GM18951 (cell line): ENCODE results near the gene NEK6.
A peak's percentile ranks its signal among the peaks of the same experiment; 100 is the strongest.

Source experiments
- POLR2A ChIP-seq: IDR thresholded peaks from 4 replicates; pipeline ENCODE4 v1.6.1; 2011; ENCODE audit warnings: mild to moderate bottlenecking; ENCODE audit not compliant: insufficient read length, insufficient read depth; ENCODE audit errors: extremely low read depth
- in situ Hi-C: fragments of 300-500 bp; cut with MboI; formaldehyde crosslinking; loops from one replicate; pipeline ENCODE4 v1.12.0; 2022; ENCODE audit warnings: low sequenced_read_pairs, mixed read lengths, inconsistent platforms; ENCODE audit not compliant: unreplicated experiment

Gene NEK6

GRCh38 chr9:124259158-124259808 lies 1.5 kb downstream of the NEK6 start:
- no peak for TF ChIP-seq POLR2A
- in situ Hi-C loops = no loop called here

GRCh38 chr9:124260769-124261603 lies 3.2 kb downstream of the NEK6 start:
- TF ChIP-seq POLR2A = no peak

GRCh38 chr9:124261736-124262648 lies 4.2 kb downstream of the NEK6 start:
- in situ Hi-C loops = no loop called here
- TF ChIP-seq POLR2A = no peak

More at GRCh38 chr9:124260769-124261603, 3.2 kb downstream of the NEK6 start:
- in situ Hi-C loops = no loop called here

GRCh38 chr9:124262649-124262972 lies 4.9 kb downstream of the NEK6 start:
- TF ChIP-seq POLR2A = no peak
- in situ Hi-C loops = no loop called here

GRCh38 chr9:124263213-124263612 lies 5.5 kb downstream of the NEK6 start:
- in situ Hi-C loops = no loop called here
- TF ChIP-seq POLR2A = no peak

- peak; percentile 21 for TF ChIP-seq POLR2A
These were observed 6.2 kb downstream of the NEK6 start for GRCh38 chr9:124263800-124264426.

GRCh38 chr9:124264823-124265233 lies 7.1 kb downstream of the NEK6 start:
- in situ Hi-C loops = no loop called here

More at GRCh38 chr9:124263800-124264426, 6.2 kb downstream of the NEK6 start:
- in situ Hi-C loops = no loop called here

GRCh38 chr9:124265551-124265950 lies 7.8 kb downstream of the NEK6 start:
- no peak for TF ChIP-seq POLR2A
- in situ Hi-C loops = no loop called here

More at GRCh38 chr9:124264823-124265233, 7.1 kb downstream of the NEK6 start:
- TF ChIP-seq POLR2A = no peak

GRCh38 chr9:124266139-124266825 lies 8.5 kb downstream of the NEK6 start:
- in situ Hi-C loops = no loop called here
- no peak for TF ChIP-seq POLR2A

GRCh38 chr9:124266826-124267201 lies 9.1 kb downstream of the NEK6 start:
- TF ChIP-seq POLR2A = no peak
- in situ Hi-C loops = no loop called here

GRCh38 chr9:124267271-124267807 lies 9.6 kb downstream of the NEK6 start:
- in situ Hi-C loops = no loop called here
- no peak for TF ChIP-seq POLR2A

GRCh38 chr9:124268248-124268647 lies 10.5 kb downstream of the NEK6 start:
- in situ Hi-C loops = no loop called here
- no peak for TF ChIP-seq POLR2A
